ENCODE measurements around the gene VIPR2.
"Not testable (repeated sequence)": the region's sequence is repeated elsewhere in the genome, so short reads cannot be mapped to it uniquely, and the experiment has no call there.

The VIPR2 gene

DNA sequence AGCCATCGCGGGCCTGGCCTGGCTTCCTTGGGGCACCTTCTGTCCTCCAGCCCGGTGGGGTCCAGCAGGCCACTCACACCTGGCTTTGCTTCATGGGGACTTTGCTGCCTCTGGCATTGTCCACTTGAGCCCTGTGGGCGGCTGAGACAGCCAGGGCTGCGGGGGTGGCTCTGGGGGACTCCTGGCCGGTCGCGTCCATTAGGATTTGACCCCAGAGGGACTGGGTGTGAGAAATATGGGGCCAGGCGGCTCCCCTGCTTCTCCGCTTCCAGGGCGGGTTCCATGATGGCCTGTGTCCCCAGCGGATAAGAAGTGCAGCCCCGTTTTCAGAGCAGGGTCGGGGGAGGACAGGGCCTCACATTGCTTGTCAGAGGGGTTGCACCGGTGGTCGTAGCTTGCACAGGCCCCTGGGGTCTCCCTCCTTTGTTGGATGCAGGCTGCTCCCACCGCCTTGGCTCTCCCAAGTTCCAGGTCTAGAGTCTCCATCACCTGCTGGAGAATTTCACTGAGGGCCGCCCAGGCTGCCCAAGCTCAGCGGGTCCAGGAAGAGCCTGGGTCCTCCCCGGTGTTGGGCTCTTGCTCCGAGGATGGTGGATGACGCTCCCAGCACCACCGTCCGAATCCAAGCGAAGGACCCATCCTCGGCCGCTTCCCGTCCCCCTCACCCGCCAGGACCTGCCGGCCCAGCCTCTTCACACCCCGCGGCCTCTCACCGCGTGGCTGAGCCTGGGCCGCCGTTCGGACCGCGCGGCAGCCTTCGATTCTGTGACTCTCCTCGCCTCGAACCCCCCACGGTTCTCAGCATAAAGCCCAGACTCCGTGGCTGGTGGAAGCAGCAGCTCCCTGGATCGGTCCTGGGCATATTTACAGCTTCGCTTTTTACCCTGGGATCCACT lies 148.2 kb downstream of the VIPR2 start:
- no peak for DNase-seq

DNA sequence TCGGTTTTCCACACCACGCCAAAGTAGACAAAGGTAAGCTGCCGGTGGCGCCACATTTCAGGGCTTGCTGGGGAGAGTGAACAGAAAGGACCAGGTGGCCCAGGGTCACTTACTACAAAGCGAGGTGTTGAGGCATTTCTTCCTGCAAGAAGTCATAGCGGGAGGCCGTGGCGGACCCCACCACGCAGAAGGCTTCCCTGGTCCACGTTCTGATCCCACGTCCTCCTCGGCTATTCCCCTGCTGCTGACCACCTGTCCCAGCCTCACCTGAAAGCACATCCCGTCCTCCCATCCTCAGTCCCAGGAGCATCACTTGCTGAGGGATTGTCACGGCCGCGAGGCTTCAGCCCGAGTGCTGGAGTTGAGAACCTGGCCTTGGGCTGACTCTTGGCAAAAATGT lies 149.2 kb downstream of the VIPR2 start:
- DNase-seq, result no peak

GRCh38 chr7:158994687-158995086 lies 150.0 kb downstream of the VIPR2 start:
- DNase-seq, result no peak

GRCh38 chr7:158993591-158993990 lies 151.1 kb downstream of the VIPR2 start:
- no peak for DNase-seq

DNA sequence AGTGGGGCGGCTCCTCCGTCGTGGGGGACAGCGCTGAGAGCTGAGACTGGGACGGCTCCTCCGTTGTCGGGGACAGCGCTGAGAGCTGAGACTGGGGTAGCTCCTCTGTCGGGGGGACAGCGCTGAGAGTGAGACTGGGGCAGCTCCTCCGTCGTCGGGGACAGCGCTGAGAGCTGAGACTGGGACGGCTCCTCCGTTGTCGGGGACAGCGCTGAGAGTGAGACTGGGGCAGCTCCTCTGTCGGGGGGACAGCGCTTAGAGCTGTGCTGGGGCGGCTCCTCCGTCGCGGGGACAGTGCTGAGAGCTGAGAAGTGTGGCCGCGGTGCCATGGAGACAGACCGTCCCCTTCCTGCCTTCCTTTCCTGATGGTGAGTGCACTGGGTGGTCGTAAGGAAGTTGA lies 151.9 kb downstream of the VIPR2 start:
- no peak for DNase-seq

DNA sequence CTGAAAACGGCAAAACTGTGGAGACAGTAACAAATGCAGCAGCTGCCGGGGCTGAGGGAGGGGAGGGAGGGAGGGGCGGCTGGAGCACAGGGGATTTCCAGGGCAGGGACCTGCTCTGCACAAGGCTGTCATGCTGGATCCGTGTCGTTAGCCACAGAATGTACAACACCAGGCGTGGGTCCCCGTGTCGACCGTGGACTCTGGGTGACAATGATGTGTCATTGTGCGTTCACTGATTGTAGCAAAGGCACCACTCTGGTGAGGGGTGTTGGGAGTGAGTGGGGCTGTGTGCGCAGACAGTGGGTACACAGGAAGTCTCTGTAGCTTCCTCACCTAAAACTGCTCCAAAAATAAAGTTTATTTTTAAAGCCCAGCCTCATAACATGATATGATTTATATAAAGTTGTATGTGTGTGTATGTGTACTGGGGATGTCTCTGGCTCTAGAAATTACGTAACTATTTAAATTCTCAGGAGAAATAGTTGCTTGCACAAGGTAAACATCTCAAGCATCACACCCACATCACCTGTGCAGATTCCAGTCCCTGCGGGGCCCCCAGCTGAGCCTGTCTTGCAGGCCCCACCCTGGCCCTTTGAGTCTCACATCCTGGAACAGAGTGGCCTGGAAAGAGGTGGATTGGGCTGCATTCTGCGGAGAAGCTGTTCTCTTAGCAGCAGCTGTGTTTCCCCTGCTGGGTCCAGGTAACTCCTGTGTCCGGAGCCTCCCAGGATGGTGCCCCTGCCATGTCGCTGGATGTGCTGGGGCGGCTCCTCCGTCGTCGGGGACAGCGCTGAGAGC lies 152.6 kb downstream of the VIPR2 start:
- DNase-seq, result no peak

DNA sequence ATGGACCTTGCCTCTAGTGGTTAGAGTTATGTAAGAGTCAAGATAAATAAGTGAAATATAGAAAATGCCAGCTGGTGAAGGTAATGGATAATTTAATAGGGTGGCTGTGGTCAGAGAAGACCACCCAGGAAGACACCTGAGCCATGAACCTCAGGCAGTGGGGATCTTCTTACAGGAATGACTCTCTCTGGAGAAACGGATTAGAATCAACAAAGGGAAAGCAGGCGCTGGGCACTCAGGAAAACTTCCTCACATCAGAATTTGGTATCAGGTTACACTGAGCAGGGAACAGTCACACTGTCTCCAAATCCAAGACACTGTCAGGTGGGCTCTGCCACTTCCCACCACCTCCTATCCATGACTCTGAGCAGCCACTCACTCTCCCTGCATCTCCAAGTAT lies 155.7 kb downstream of the VIPR2 start:
- DNase-seq, result no peak

DNA sequence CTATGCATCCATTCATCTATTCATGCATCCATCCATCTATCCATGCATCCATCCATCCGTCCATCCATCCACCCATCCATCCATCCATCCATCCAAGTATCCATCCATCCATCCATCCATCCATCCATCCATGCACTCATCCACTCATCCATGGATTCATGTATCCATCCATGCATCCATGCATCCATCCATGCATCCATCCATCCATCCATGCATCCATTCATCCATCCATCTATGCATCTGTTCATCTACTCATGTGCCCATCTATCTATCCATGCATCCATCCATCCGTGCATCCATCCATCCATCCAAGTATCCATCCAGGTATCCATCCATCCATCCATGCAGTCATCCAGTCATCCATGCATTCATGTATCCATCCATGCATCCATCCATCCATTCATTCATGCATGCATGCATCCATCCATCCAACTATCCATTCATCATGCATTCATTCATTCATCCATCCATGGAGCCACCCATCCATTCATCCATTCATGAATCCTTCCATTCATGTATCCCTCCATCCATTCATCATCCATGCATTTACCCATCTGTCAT lies 156.3 kb downstream of the VIPR2 start:
- no peak for DNase-seq

- no peak for DNase-seq
These were observed 157.0 kb downstream of the VIPR2 start for GRCh38 chr7:158987691-158988090.

DNA sequence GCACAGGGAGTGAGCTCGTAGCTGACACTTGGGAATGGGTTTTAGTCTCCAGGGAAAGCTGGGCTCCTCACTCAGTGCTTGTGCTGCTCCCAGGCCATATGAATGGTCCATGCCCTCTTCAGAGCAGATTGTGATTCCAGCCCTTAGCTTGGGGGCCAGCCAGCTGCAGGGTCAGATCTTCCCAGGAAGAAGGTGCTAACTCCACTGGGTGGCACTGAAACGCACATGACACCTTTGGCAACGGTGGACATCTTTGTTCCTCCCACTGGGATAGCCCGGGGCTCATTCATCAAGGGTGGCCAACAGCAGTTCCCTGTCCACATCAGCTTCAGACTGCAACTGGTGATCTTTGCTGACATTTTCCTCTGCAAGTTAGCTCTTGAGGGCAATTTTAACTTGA lies 159.1 kb downstream of the VIPR2 start:
- DNase-seq, result no peak

GRCh38 chr7:158984007-158984406 lies 160.7 kb downstream of the VIPR2 start:
- not testable (repeated sequence) for DNase-seq

- not testable (repeated sequence) for DNase-seq
These were observed 162.6 kb downstream of the VIPR2 start for GRCh38 chr7:158982080-158982479.

- DNase-seq, result no peak
These were observed 164.9 kb downstream of the VIPR2 start for GRCh38 chr7:158979635-158980351.

DNA sequence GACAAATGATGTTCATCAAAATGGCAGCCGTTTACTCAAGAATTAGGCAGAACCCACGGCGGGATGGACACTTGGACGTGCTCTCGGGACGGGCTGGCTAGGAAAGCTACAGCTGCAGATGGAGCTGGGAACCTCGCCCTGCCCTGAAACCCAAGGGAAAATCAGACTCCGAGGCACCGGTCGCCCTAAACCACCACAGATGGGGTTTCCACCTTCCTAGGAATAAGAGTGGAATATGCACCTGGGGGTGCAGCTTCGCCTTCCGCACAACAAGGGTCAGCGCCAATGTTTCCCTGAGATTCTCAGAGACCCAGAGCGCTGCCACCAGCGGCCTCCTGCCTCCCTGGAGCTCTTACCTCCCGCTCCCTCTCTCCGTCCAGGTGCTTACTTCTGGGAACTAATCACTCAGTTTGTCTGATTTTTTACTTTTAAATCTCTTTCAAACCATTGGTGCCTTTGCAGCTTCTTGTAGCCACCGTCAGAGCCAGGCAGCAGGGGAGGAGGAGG lies 165.6 kb downstream of the VIPR2 start:
- no peak for DNase-seq

Data from hypothalamus (tissue), 51 donors.